Hepatocyte (in vitro differentiated cells): ENCODE measurements around the gene TM6SF1. TPM values are rescaled to one million over a fixed set of nuclear protein-coding genes. Genes with fewer than 3 reads are reported as not detected.
"Not testable (repeated sequence)": the region's sequence is repeated elsewhere in the genome, so short reads cannot be mapped to it uniquely, and the experiment has no call there.

Source experiments
- DNase-seq: peaks from one replicate; pipeline ENCODE4 v3.0.0-alpha.2; 2016; ENCODE audit warnings: low spot score
- H2AFZ ChIP-seq: fragments of 200-600 bp; sonication (generic); 2 replicates; pipeline ENCODE4 v1.6.0; 2016; ENCODE audit warnings: antibody characterized with exemption, mild to moderate bottlenecking
- H3K27ac ChIP-seq: fragments of 200-600 bp; sonication (generic); 2 replicates; pipeline ENCODE4 v1.5.1; 2016; ENCODE audit warnings: mild to moderate bottlenecking
- H3K27me3 ChIP-seq: fragments of 200-600 bp; sonication (generic); 2 replicates; pipeline ENCODE4 v1.6.1; 2016
- H3K36me3 ChIP-seq: fragments of 200-600 bp; sonication (generic); replicated peaks from 2 replicates; pipeline ENCODE4 v1.5.1; 2016; ENCODE audit warnings: low read depth; ENCODE audit not compliant: insufficient read depth
- H3K4me1 ChIP-seq: fragments of 200-600 bp; sonication (generic); 2 replicates; pipeline ENCODE4 v1.5.1; 2016; ENCODE audit warnings: mild to moderate bottlenecking, moderate library complexity; ENCODE audit not compliant: insufficient read depth
- H3K4me2 ChIP-seq: fragments of 200-600 bp; sonication (generic); 2 replicates; pipeline ENCODE4 v1.6.0; 2016
- H3K4me3 ChIP-seq: fragments of 200-600 bp; sonication (generic); 2 replicates; pipeline ENCODE4 v1.5.1; 2016; ENCODE audit warnings: mild to moderate bottlenecking
- H3K79me2 ChIP-seq: fragments of 200-600 bp; sonication (generic); 2 replicates; pipeline ENCODE4 v1.6.0; 2017; ENCODE audit warnings: mild to moderate bottlenecking
- H3K9me2 ChIP-seq: fragments of 200-600 bp; sonication (generic); replicated peaks from 2 replicates; pipeline ENCODE4 v1.6.0; 2017; ENCODE audit warnings: mild to moderate bottlenecking; ENCODE audit not compliant: insufficient read depth
- H3K9me3 ChIP-seq: fragments of 200-600 bp; sonication (generic); 2 replicates; pipeline ENCODE4 v1.5.1; 2016; ENCODE audit warnings: low read depth, mild to moderate bottlenecking
- H4K20me1 ChIP-seq: fragments of 200-600 bp; sonication (generic); 2 replicates; pipeline ENCODE4 v1.6.0; 2016; ENCODE audit warnings: mild to moderate bottlenecking; ENCODE audit not compliant: insufficient read depth, poor library complexity, severe bottlenecking
- EZH2 ChIP-seq: fragments of 200-600 bp; sonication (generic); IDR thresholded peaks from 2 replicates; pipeline ENCODE4 v1.6.1; 2016; ENCODE audit warnings: antibody characterized with exemption, mild to moderate bottlenecking, borderline replicate concordance
- EZH2phosphoT487 ChIP-seq: fragments of 200-600 bp; sonication (generic); IDR thresholded peaks from one replicate; pipeline ENCODE4 v1.6.1; 2018; ENCODE audit warnings: antibody characterized with exemption, mild to moderate bottlenecking, low read depth, moderate library complexity; ENCODE audit not compliant: unreplicated experiment, severe bottlenecking
- WGBS: methylation state at CpG from one replicate; pipeline ENCODE4 v1.1.6; 2016; ENCODE audit warnings: low lambda C conversion rate; ENCODE audit errors: missing lambda C conversion rate; 5-methylcytosine and 5-hydroxymethylcytosine counted together
- polyA plus RNA-seq: library from polyadenylated mRNA; unstranded; fragments of >200 nt; fragmentation: Nextera tagmentation; extraction: Ambion mirVana; gene quantifications from 2 replicates; pipeline ENCODE4 v1.2.1, GENCODE V29; 2016
- total RNA-seq: library from RNA; depleted of rRNA; stranded (reverse); fragments of >200 nt; gene quantifications from 2 replicates; pipeline ENCODE4 v1.2.3, GENCODE V29; 2014
- TF ChIP-seq, protein P1 (sequence below): fragments of 200-600 bp; sonication (generic); IDR thresholded peaks from 2 replicates; pipeline ENCODE4 v1.5.1; 2016; ENCODE audit warnings: antibody characterized with exemption, mild to moderate bottlenecking; ENCODE audit not compliant: poor library complexity

Gene TM6SF1
- total and polyA plus RNA-seq, 2 experiments from 2014 or later = 0.20 to 0.35 TPM

DNA sequence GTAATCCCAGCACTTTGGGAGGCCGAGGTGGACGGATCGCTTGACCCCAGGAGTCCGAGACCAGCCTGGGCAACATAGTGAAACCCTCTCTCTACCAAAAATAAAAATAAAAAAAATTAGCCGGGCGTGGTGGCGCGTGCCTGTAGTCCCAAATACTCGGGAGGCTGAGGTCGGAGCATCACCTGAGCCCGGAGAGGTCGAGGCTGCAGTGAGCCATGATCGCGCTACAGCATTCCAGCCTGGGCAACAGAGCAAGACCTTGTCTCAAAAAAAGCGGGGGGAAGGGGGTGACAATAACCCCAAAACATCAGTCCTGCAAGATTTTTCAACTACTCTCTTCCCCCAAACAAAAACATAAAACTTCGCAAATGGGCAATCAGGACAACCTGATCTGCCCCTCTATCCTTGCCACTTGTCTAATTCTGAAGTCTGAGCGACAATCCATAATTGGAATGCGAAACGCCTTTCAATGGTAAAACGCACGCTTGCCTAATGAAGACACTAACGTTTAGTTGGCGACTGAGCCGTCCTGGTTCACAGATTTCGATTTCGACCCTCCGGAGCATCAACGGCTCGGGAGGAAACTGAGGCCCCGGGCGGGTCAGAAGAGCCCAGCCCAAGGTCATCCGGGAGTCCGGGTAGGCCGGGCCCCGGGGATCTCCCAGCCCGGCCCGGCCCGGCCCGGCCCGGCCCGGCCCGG is 41.3 kb upstream of the TM6SF1 start:
- WGBS = 5% methylated on average over 36 of the region's 42 CpGs
- no peaks in the 10 kb centered on the region for H3K9me2 ChIP-seq
- peak overlapping the region; percentile 92 for H3K4me2 ChIP-seq
- peaks cover 35% of the 10 kb centered on the region for H4K20me1 ChIP-seq
- H3K27ac ChIP-seq = peak overlapping the region; percentile 99
- no peak for DNase-seq
- TF ChIP-seq EZH2 (no peak), EZH2phosphoT487 (no peak)
- TF ChIP-seq, protein P1, sequence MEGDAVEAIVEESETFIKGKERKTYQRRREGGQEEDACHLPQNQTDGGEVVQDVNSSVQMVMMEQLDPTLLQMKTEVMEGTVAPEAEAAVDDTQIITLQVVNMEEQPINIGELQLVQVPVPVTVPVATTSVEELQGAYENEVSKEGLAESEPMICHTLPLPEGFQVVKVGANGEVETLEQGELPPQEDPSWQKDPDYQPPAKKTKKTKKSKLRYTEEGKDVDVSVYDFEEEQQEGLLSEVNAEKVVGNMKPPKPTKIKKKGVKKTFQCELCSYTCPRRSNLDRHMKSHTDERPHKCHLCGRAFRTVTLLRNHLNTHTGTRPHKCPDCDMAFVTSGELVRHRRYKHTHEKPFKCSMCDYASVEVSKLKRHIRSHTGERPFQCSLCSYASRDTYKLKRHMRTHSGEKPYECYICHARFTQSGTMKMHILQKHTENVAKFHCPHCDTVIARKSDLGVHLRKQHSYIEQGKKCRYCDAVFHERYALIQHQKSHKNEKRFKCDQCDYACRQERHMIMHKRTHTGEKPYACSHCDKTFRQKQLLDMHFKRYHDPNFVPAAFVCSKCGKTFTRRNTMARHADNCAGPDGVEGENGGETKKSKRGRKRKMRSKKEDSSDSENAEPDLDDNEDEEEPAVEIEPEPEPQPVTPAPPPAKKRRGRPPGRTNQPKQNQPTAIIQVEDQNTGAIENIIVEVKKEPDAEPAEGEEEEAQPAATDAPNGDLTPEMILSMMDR = no peak
- H3K36me3 ChIP-seq = no peaks in the 10 kb centered on the region
- H3K4me1 ChIP-seq = peaks cover 27% of the 10 kb centered on the region
- H3K27me3 ChIP-seq = no peaks in the 10 kb centered on the region
- peaks cover 52% of the 10 kb centered on the region for H3K79me2 ChIP-seq
- peak overlapping the region; percentile 76 for H3K4me3 ChIP-seq
- H3K9me3 ChIP-seq = no peaks in the 10 kb centered on the region
- H2AFZ ChIP-seq = peak overlapping the region; percentile 92

DNA sequence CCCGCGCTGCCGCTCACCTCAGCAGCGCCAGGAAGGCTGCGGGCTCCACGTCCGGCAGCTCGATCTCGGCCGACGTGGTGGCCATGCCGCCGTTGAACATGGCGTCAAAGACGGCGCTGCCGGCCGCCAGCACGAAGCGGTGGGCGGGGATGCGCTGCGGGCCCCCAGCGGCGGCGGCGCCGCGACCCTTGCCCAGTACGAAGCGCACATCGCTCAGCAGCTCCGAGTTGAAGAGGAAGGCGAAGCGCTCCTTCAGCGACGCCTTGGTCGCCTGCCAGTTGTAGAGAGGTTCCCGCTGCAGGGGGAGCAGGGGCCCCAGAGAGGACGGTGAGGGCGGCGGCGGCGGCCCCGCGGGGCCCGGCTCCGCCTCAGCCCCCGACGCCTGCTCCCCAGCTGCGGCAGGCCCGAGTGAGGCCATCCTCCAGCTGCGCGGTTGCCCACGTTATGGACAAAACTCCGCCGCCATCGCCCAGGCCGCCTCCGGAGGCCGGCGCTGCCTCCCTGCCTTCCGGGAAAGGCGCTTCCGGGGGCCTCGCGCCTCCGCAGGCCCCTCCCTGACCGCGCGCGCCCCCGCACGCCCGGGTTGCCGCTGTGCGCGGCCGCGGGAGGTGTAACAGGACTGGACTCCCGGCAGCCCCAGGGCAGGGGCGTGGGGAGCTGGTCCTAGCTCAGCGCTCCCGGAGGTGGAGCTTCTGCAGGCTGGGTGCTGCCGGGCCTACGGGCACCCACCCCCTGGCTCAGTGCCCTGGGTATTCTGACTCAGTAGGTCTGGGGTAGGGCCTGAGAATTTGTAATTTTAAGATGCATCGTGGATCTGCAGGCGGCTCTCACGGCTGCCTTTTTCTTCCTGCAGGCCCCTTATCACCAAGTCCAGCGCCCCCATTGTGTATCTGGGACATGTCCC is 40.5 kb upstream of the TM6SF1 start, which contains the start of gene BTBD1:
BTBD1 (minus strand) TSS at position 519 of the 904 bp plus-strand sequence; CDS start at position 418, 101 bp downstream.
- Histone ChIP-seq H3K4me3 (peak within 1 kb of the TSS; percentile 76), H3K9me2 (no peaks in the 10 kb centered on the region), H3K27me3 (no peaks in the 10 kb centered on the region), H3K4me1 (peaks cover 27% of the 10 kb centered on the region), H3K27ac (peak within 1 kb of the TSS; percentile 99), H2AFZ (peak within 1 kb of the TSS; percentile 92), H4K20me1 (peaks cover 33% of the 10 kb centered on the region), H3K36me3 (no peaks in the 10 kb centered on the region), H3K4me2 (peak within 1 kb of the TSS; percentile 92), H3K9me3 (no peaks in the 10 kb centered on the region), H3K79me2 (peaks cover 47% of the 10 kb centered on the region)
- no peak for TF ChIP-seq EZH2
- TF ChIP-seq, protein P1 = peak; percentile 19
- DNase-seq = peak; percentile 97
- 1% methylated on average over 49 of the region's 90 CpGs for WGBS

DNA sequence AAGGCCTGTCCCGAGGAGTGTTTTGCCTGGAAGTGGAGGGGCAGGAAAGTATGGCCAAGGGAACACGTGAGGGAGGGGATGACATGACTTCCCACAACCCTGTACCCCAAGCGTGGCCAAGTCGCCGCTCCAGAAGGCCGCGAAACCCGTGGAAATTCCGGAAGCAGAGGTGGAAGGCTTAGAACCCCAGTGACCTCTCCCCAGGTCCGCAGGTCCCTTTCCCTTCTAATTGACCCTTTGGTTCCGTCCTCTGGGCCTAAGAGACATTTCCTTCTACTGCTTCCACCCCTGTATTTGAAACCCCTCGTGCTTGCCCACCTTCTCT is 39.8 kb upstream of the TM6SF1 start:
- H3K4me3 ChIP-seq = peak overlapping the region; percentile 19
- peaks cover 33% of the 10 kb centered on the region for H4K20me1 ChIP-seq
- no peaks in the 10 kb centered on the region for H3K9me2 ChIP-seq
- H3K36me3 ChIP-seq = no peaks in the 10 kb centered on the region
- H3K4me2 ChIP-seq = peak overlapping the region; percentile 92
- H2AFZ ChIP-seq = peak overlapping the region; percentile 86
- peak overlapping the region; percentile 99 for H3K27ac ChIP-seq
- H3K9me3 ChIP-seq = no peaks in the 10 kb centered on the region
- no peaks in the 10 kb centered on the region for H3K27me3 ChIP-seq
- peaks cover 22% of the 10 kb centered on the region for H3K4me1 ChIP-seq
- no peak for DNase-seq
- TF ChIP-seq EZH2 (no peak), EZH2phosphoT487 (no peak)
- 76% methylated on average over 12 of the region's 12 CpGs for WGBS
- H3K79me2 ChIP-seq = peaks cover 41% of the 10 kb centered on the region

DNA sequence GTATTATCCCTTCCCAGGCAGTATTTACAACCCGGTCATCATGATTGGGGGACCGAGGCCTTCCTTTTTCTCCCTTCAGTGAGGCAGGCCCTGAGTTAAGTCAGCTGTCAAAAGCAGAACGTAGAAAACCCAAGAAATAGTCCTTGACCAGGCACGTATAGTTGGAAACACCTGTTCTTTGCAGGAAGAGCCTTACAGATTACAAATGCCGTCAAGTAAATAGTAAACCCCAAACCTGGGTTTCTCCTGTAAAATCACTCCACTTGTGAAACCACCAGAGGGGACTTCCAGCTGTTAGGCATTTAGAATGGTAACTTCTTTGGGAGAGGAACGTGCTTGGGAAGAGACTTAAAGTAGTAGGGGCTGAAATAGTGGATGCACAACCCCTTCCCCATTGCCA is 39.4 kb upstream of the TM6SF1 start:
- no peaks in the 10 kb centered on the region for H3K9me2 ChIP-seq
- no peak overlapping the region for H3K4me3 ChIP-seq
- no peaks in the 10 kb centered on the region for H3K27me3 ChIP-seq
- no peak overlapping the region for H3K4me2 ChIP-seq
- no peak for TF ChIP-seq EZH2
- TF ChIP-seq, protein P1 = no peak
- no peak for TF ChIP-seq EZH2phosphoT487
- WGBS = 95% methylated on average over 6 of the region's 6 CpGs
- H3K4me1 ChIP-seq = peaks cover 17% of the 10 kb centered on the region
- peaks cover 29% of the 10 kb centered on the region for H4K20me1 ChIP-seq
- no peak for DNase-seq
- H3K9me3 ChIP-seq = no peaks in the 10 kb centered on the region
- peaks cover 36% of the 10 kb centered on the region for H3K79me2 ChIP-seq
- peak overlapping the region; percentile 99 for H3K27ac ChIP-seq
- peak overlapping the region; percentile 86 for H2AFZ ChIP-seq
- no peaks in the 10 kb centered on the region for H3K36me3 ChIP-seq

DNA sequence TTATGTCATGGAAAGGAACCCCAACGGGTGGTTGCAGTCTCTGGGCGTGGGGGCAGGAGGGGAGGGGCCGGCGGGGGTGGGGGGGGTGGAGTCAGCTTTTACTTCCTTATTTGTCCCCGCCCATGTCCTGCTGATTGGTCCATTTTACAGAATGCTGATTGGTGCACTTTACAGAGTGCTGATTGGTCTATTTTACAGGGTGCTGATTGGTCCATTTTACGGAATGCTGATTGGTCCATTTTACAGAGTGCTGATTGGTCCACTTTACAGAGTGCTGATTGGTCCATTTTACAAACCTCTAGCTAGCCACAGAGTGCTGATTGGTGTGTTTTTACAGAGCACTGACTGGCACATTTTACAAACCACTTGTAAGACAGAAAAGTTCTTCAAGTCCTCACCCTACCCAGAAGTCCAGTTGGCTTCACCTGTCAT is 38.2 kb upstream of the TM6SF1 start:
- H2AFZ ChIP-seq, DNase-seq, H3K9me3 ChIP-seq, H3K27me3 ChIP-seq, H3K36me3 ChIP-seq, H3K4me3 ChIP-seq, H3K4me2 ChIP-seq, H3K27ac ChIP-seq, H3K4me1 ChIP-seq, H3K9me2 ChIP-seq: not testable (repeated sequence)
- Histone ChIP-seq H3K79me2 (peaks cover 24% of the 10 kb centered on the region), H4K20me1 (peaks cover 18% of the 10 kb centered on the region)
- WGBS = 75% methylated on average over 4 of the region's 6 CpGs
